Peyer's patch (tissue), 4 donors: ENCODE data around the gene TCEAL1.
"Not testable (repeated sequence)": the region's sequence is repeated elsewhere in the genome, so short reads cannot be mapped to it uniquely, and the experiment has no call there.

ENCODE experiments used
- CTCF ChIP-seq, 6 experiments: fragments of 450-650 bp in 4 of 6; fragments of 200-600 bp in 2 of 6; sonication (generic) in 1 of 6; IDR thresholded peaks; one replicate each; pipeline ENCODE4 v1.5.1; 2017 to 2019; ENCODE audit warnings: antibody characterized with exemption in 6 of 6, mild to moderate bottlenecking in 3 of 6, moderate library complexity in 1 of 6
- POLR2A ChIP-seq, 2 donors: fragments of 450-650 bp; IDR thresholded peaks; one replicate each; pipeline ENCODE4 v1.5.1; 2017; ENCODE audit warnings: antibody characterized with exemption in 2 of 2, mild to moderate bottlenecking in 2 of 2, moderate library complexity in 2 of 2

- not testable (repeated sequence) for TF ChIP-seq CTCF, POLR2A (IDR thresholded peaks at IDR 0.05)
Observed at GRCh38 chrX:103655230-103656000, 26.6 kb downstream of the TCEAL1 start.
